K562 (cell line): ENCODE measurements around the gene KIF9. TPM values are rescaled to one million over a fixed set of nuclear protein-coding genes. Genes with fewer than 3 reads are reported as not detected.

ENCODE experiments used
- ATAC-seq: fragments of 200-7000 bp; cut with Tn5 transposase; 3 replicates; pipeline ENCODE4 v1.9.1; 2020; ENCODE audit warnings: moderate library complexity
- BruUV-seq: library from RNA; stranded (reverse); fragments of 400-500 nt; replicated peaks from 2 replicates; lab custom pipeline; 2021; lab: Mats Ljungman, UMichigan
- CTCF ChIA-PET: fragments of 300-600 bp; formaldehyde crosslinking; extraction: SDS; loops from one replicate; lab custom pipeline; 2021; ENCODE audit warnings: low intra/inter-chr PET ratio; lab: Yijun Ruan, JAX
- POLR2A ChIA-PET: fragments of 300-600, 350-650 bp; sonication (Branson Sonifier 250); formaldehyde crosslinking; extraction: SDS; loops from one replicate; lab custom pipeline; 2021; ENCODE audit warnings: antibody characterized with exemption, inconsistent platforms; lab: Yijun Ruan, JAX
- DNase-seq, 4 experiments: peaks; one replicate each; pipeline versions ENCODE4 v3.0.0 to v3.0.0-alpha.2; 2011 to 2018; ENCODE audit warnings: low spot score in 3 of 4, mixed read lengths in 3 of 4; ENCODE audit errors: extremely low read depth in 1 of 4
- FAIRE-seq: peaks from 2 replicates; lab custom pipeline; 2011; peaks lifted over from hg19 to GRCh38; lab: Jason Lieb, UNC
- H2AFZ ChIP-seq: 2 replicates; pipeline ENCODE4 v1.6.0; 2011; ENCODE audit warnings: low read depth, low read length, control low read depth, inconsistent platforms
- H3K27ac ChIP-seq: fragments of 200-600 bp; 3 replicates; pipeline ENCODE4 v1.8.0; 2011; ENCODE audit warnings: low read depth, mild to moderate bottlenecking, control low read depth, inconsistent platforms, low read length, moderate library complexity, mixed read lengths; ENCODE audit errors: extremely low read depth
- H3K27me3 ChIP-seq, 2 experiments: fragments of 300-600 bp in 1 of 2; 2 replicates in 1 of 2; 3 replicates in 1 of 2; pipeline versions ENCODE4 v1.6.0 to v1.8.0; 2011; ENCODE audit warnings: inconsistent platforms in 2 of 2, low read length in 2 of 2, mild to moderate bottlenecking in 1 of 2, mixed read lengths in 1 of 2, moderate library complexity in 1 of 2; ENCODE audit not compliant: control insufficient read depth in 2 of 2, insufficient read depth in 2 of 2
- H3K36me3 ChIP-seq: fragments of 300-600 bp; 3 replicates; pipeline ENCODE4 v1.8.0; 2011; ENCODE audit warnings: mild to moderate bottlenecking, low read length, inconsistent platforms; ENCODE audit not compliant: control insufficient read depth, insufficient read depth
- H3K4me1 ChIP-seq, 2 experiments: fragments of 200-600 bp in 1 of 2; replicated peaks in 1 of 2; 2 replicates in 1 of 2; 3 replicates in 1 of 2; pipeline versions ENCODE4 v1.5.1 to v1.8.0; 2011; ENCODE audit warnings: inconsistent platforms in 2 of 2, low read length in 2 of 2, mild to moderate bottlenecking in 1 of 2, mixed read lengths in 1 of 2, moderate library complexity in 1 of 2; ENCODE audit not compliant: control insufficient read depth in 2 of 2, insufficient read depth in 2 of 2
- H3K4me2 ChIP-seq: 2 replicates; pipeline ENCODE4 v1.6.1; 2011; ENCODE audit warnings: low read length, control low read depth, inconsistent platforms, mixed read lengths; ENCODE audit not compliant: insufficient read depth
- H3K4me3 ChIP-seq: fragments of 200-600 bp; sonication (generic), shearing (Covaris generic); 2 replicates; pipeline ENCODE4 v1.5.1; 2016; ENCODE audit warnings: control low read depth, inconsistent platforms
- H3K79me2 ChIP-seq: fragments of 200-600 bp; 3 replicates; pipeline ENCODE4 v1.8.0; 2011; ENCODE audit warnings: low read length, inconsistent platforms; ENCODE audit not compliant: control insufficient read depth, insufficient read depth
- H3K9ac ChIP-seq, 2 experiments: 2 replicates each; pipeline versions ENCODE4 v1.6.0 to v1.6.1; 2011; ENCODE audit warnings: low read depth in 2 of 2, low read length in 2 of 2, control low read depth in 1 of 2, inconsistent platforms in 1 of 2, mild to moderate bottlenecking in 1 of 2, mixed read lengths in 1 of 2; ENCODE audit not compliant: insufficient read depth in 1 of 2
- H3K9me1 ChIP-seq: one replicate; pipeline ENCODE4 v1.6.0; 2011; ENCODE audit warnings: inconsistent platforms, mild to moderate bottlenecking, low read length, moderate library complexity; ENCODE audit not compliant: control insufficient read depth, insufficient read depth
- H3K9me3 ChIP-seq: replicated peaks from 2 replicates; pipeline ENCODE4 v1.5.1; 2011; ENCODE audit warnings: low read depth, low read length, inconsistent platforms; ENCODE audit not compliant: control insufficient read depth, insufficient read depth
- H4K20me1 ChIP-seq: replicated peaks from 2 replicates; pipeline ENCODE4 v1.6.1; 2011; ENCODE audit warnings: low read length, inconsistent platforms, mixed read lengths; ENCODE audit not compliant: control insufficient read depth, insufficient read depth
- ARNT ChIP-seq, 2 experiments: fragments of 450-650 bp; IDR thresholded peaks; 2 replicates each; pipeline ENCODE4 v1.6.1; 2016; ENCODE audit warnings: mild to moderate bottlenecking in 1 of 2
- ESRRA ChIP-seq: fragments of 450-650 bp; IDR thresholded peaks from 2 replicates; pipeline ENCODE4 v1.6.1; 2014; ENCODE audit warnings: low read depth, mild to moderate bottlenecking, moderate library complexity, borderline replicate concordance
- FOXJ2 ChIP-seq: fragments of 200-800 bp; sonication (Bioruptor generic); IDR thresholded peaks from 2 replicates; pipeline ENCODE4 v1.6.1; 2016; ENCODE audit warnings: missing genetic modification characterization, missing compliant biosample characterization
- HNRNPLL ChIP-seq: fragments of 200-400 bp; formaldehyde crosslinking; IDR thresholded peaks from 2 replicates; pipeline ENCODE4 v1.6.1; 2017; ENCODE audit warnings: low read length, low read depth, mild to moderate bottlenecking; ENCODE audit not compliant: poor library complexity, severe bottlenecking
- LEF1 ChIP-seq: fragments of 450-650 bp; IDR thresholded peaks from 2 replicates; pipeline ENCODE4 v1.6.1; 2016; ENCODE audit warnings: mild to moderate bottlenecking
- MYNN ChIP-seq, 2 experiments: sonication (generic); formaldehyde crosslinking in 1 of 2; IDR thresholded peaks; 2 replicates each; pipeline versions ENCODE4 v1.5.0 to v1.6.1; 2016 to 2020; ENCODE audit warnings: antibody characterized with exemption in 1 of 2, missing genetic modification reagents in 1 of 2
- NFE2L1 ChIP-seq: fragments of 450-650 bp; IDR thresholded peaks from 2 replicates; pipeline ENCODE4 v1.6.1; 2016; ENCODE audit warnings: missing genetic modification characterization, low read depth, mild to moderate bottlenecking, missing compliant biosample characterization, moderate library complexity, borderline replicate concordance
- NFYB ChIP-seq: IDR thresholded peaks from 2 replicates; pipeline ENCODE4 v1.6.1; 2011; ENCODE audit warnings: mild to moderate bottlenecking, moderate library complexity; ENCODE audit not compliant: insufficient read length; ENCODE audit errors: extremely low read depth
- NR2C1 ChIP-seq, 2 experiments: fragments of 450-650 bp; IDR thresholded peaks; 2 replicates each; pipeline ENCODE4 v1.6.1; 2017; ENCODE audit warnings: mild to moderate bottlenecking in 2 of 2, antibody characterized with exemption in 1 of 2, inconsistent platforms in 1 of 2, missing compliant biosample characterization in 1 of 2, missing genetic modification characterization in 1 of 2
- PTRF ChIP-seq: fragments of 450-650 bp; IDR thresholded peaks from 2 replicates; pipeline ENCODE4 v1.6.1; 2016; ENCODE audit warnings: mild to moderate bottlenecking, missing genetic modification characterization, missing compliant biosample characterization
- RFX1 ChIP-seq: fragments of 450-650 bp; IDR thresholded peaks from 2 replicates; pipeline ENCODE4 v1.6.1; 2016; ENCODE audit warnings: mild to moderate bottlenecking, moderate library complexity
- SAFB ChIP-seq: fragments of 200-400 bp; formaldehyde crosslinking; IDR thresholded peaks from 2 replicates; pipeline ENCODE4 v1.6.1; 2017; ENCODE audit warnings: low read depth, low read length, borderline replicate concordance
- SREBF1 ChIP-seq: fragments of 150-350 bp; IDR thresholded peaks from 2 replicates; pipeline ENCODE4 v1.6.1; 2014; ENCODE audit warnings: antibody characterized with exemption, low read depth, low read length, borderline replicate concordance
- TCF7L2 ChIP-seq: fragments of 150-350 bp; IDR thresholded peaks from 2 replicates; pipeline ENCODE4 v1.6.1; 2016; ENCODE audit warnings: low read depth, mild to moderate bottlenecking, low read length, moderate library complexity
- ZNF24 ChIP-seq: fragments of 450-650 bp; IDR thresholded peaks from 2 replicates; pipeline ENCODE4 v1.6.1; 2016
- ZZZ3 ChIP-seq: fragments of 450-650 bp; IDR thresholded peaks from 2 replicates; pipeline ENCODE4 v1.6.1; 2016; ENCODE audit warnings: antibody characterized with exemption, mild to moderate bottlenecking, moderate library complexity
- WGBS: fragments of 100-300 bp; shearing (Covaris generic); methylation state at CpG from one replicate; pipeline ENCODE4 v1.1.6; 2016; ENCODE audit warnings: low coverage, mixed read lengths; ENCODE audit not compliant: insufficient coverage; ENCODE audit errors: missing lambda C conversion rate; 5-methylcytosine and 5-hydroxymethylcytosine counted together
- in situ Hi-C: fragments of 300-500 bp; cut with MboI; formaldehyde crosslinking; loops from 4 replicates; pipeline ENCODE4 v1.15.0; 2018; ENCODE audit warnings: inconsistent platforms, mixed read lengths
- intact Hi-C: fragments of 100-400 bp; cut with micrococcal nuclease; formaldehyde crosslinking; loops from 2 replicates; pipeline ENCODE4 v1.14.2; 2022
- polyA plus RNA-seq, 8 experiments: library from polyadenylated mRNA; depleted of rRNA in 4 of 8; stranded (reverse) in 5 of 8; unstranded in 3 of 8; fragments of >200 nt; fragmentation: Nextera tagmentation in 2 of 8; fragmentation: Illumina TruSeq in 1 of 8; extraction: Ambion mirVana in 2 of 8; extraction: Trizol in 1 of 8; gene quantifications; 2 replicates each; pipeline versions ENCODE4 v1.2.1 to v1.2.3, GENCODE V29; 2011 to 2014; ENCODE audit warnings: inconsistent platforms in 1 of 8, missing spikeins in 1 of 8
- total RNA-seq, 7 experiments: library from RNA; depleted of rRNA in 6 of 7; stranded (reverse); fragments of >200 nt in 6 of 7; fragmentation: Illumina TruSeq in 2 of 7; extraction: Trizol in 2 of 7; gene quantifications; 2 replicates each; pipeline versions ENCODE4 v1.2.1 to v1.2.3, GENCODE V29; 2011 to 2021; ENCODE audit warnings: low replicate concordance in 1 of 7
- TF ChIP-seq, protein P1 (sequence below): IDR thresholded peaks from 2 replicates; pipeline ENCODE4 v1.6.1; 2011; ENCODE audit not compliant: insufficient read length; ENCODE audit errors: extremely low read depth
- TF ChIP-seq, protein P2 (sequence below): fragments of 250-450 bp; sonication (Bioruptor Pico); IDR thresholded peaks from 2 replicates; pipeline ENCODE4 v1.4.0; 2020; ENCODE audit warnings: borderline replicate concordance

KIF9 gene
- total and polyA plus RNA-seq, 9 of the 15 experiments (the other 6 are each of a cell fraction or from before 2014, with no cell fraction given): 16.9 to 56.9 (median 25.0) TPM

DNA sequence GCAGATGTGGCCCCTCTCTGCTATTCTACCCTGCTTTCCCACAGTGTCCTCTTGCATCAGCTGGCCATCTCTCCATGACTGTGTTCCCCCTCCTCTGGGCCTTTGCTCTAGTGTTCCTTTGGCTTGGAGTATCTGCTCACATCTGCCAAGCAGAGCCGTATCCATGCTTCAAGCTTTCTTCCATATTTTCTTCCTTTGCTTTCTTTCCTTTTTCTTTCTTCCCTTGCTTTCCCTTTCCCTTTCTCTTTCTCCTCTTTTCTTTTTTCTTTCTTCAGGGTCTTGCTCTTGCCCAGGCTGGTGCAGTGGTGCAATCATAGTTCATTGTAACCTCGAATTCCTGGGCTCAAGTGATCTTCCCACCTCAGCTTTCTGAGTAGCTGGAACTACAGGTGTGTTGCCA, 12.7 kb upstream of the KIF9 start (continued):
- no peak for TF ChIP-seq HNRNPLL
- TF ChIP-seq, all 486 proteins: peak for 2

DNA sequence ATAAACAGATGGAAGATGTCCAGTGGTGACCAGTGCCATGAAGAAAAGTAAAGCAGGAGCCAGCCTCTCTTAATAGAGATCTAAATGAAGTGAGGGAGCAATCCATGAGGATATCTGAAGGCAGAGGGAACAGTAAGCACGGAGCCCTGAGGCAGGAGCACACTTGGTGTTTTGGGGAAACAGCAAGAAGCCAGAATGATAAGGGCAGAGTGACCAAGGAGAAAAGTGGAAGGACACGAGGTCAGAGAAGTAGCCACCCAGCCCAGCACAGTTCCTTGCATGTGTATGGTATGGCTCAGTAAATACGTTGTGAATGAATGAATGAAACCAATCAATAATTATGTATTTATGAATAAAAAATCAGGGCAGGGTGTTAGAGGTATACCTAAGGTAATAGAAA, 11.8 kb upstream of the KIF9 start:
- no peak overlapping the region for H3K4me3 ChIP-seq
- intact Hi-C loops: no loop called here
- ChIA-PET CTCF (no interaction called here), POLR2A (interaction anchor here (1.0 to 5.6 kb wide), 10 partner anchors 8 to 130 kb away, joined by 3 to 42 read pairs (median 5); partner anchors contain the start of gene SETD2)
- H3K9me1 ChIP-seq: no peaks in the 10 kb centered on the region
- H3K27me3 ChIP-seq: no peaks in the 10 kb centered on the region
- H3K4me1 ChIP-seq: peaks cover 4 to 45% of the 10 kb centered on the region in 2 experiments; a peak in 4 of 5 replicates
- in situ Hi-C loops: no loop called here
- H3K79me2 ChIP-seq: peaks cover 92% of the 10 kb centered on the region
- BruUV-seq: no TSS peak
- 32% methylated on average over 3 of the region's 3 CpGs for WGBS
- H3K9me3 ChIP-seq: no peaks in the 10 kb centered on the region
- H4K20me1 ChIP-seq: no peaks in the 10 kb centered on the region
- peak overlapping the region; percentile 19; the same call in 1 of the 2 replicates for H3K4me2 ChIP-seq
- DNase-seq (no peak), ATAC-seq (peak; percentile 40), FAIRE-seq (no peak)
- H3K36me3 ChIP-seq: peaks cover 62% of the 10 kb centered on the region
- H2AFZ ChIP-seq: no peak overlapping the region
- H3K27ac ChIP-seq: no peak overlapping the region; the same call in 2 of the 3 replicates
- peak overlapping the region; percentile 3 to 15; a peak in 2 of 4 replicates for H3K9ac ChIP-seq
- TF ChIP-seq NFE2L1 (tag) (no peak), PTRF (no peak), ZNF24 (peak; percentile 57; the same call in 1 of the 2 replicates), ZZZ3 (no peak), LEF1 (no peak), ESRRA (peak; percentile 36; the same call in 1 of the 2 replicates), NFYB (no peak), NR2C1 (IDR thresholded peaks at IDR 0.05) (no peak), NR2C1 (tag; IDR thresholded peaks at IDR 0.05) (no peak), RFX1 (no peak), MYNN (IDR thresholded peaks at IDR 0.05) (no peak), MYNN (CRISPR knock-in tag; IDR thresholded peaks at IDR 0.05) (no peak), TCF7L2 (no peak), ARNT (IDR thresholded peaks at IDR 0.05) (no peak), FOXJ2 (tag) (no peak), SAFB (no peak), SREBF1 (no peak)
- TF ChIP-seq, protein P1, sequence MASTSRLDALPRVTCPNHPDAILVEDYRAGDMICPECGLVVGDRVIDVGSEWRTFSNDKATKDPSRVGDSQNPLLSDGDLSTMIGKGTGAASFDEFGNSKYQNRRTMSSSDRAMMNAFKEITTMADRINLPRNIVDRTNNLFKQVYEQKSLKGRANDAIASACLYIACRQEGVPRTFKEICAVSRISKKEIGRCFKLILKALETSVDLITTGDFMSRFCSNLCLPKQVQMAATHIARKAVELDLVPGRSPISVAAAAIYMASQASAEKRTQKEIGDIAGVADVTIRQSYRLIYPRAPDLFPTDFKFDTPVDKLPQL: no peak
- TF ChIP-seq, protein P2, sequence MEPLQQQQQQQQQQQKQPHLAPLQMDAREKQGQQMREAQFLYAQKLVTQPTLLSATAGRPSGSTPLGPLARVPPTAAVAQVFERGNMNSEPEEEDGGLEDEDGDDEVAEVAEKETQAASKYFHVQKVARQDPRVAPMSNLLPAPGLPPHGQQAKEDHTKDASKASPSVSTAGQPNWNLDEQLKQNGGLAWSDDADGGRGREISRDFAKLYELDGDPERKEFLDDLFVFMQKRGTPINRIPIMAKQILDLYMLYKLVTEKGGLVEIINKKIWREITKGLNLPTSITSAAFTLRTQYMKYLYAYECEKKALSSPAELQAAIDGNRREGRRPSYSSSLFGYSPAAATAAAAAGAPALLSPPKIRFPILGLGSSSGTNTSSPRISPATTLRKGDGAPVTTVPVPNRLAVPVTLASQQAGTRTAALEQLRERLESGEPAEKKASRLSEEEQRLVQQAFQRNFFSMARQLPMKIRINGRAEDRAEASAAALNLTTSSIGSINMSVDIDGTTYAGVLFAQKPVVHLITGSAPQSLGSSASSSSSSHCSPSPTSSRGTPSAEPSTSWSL (CRISPR knock-in tag): no peak
